Neural progenitor cell (in vitro differentiated cells): ENCODE data around the gene MED9.

Source experiments
- EZH2 ChIP-seq: fragments of 200-600 bp; sonication (generic); IDR thresholded peaks from 2 replicates; pipeline ENCODE4 v1.6.1; 2017; ENCODE audit warnings: antibody characterized with exemption, mild to moderate bottlenecking, moderate library complexity
- TF ChIP-seq, protein P1 (sequence below): fragments of 200-600 bp; sonication (generic); IDR thresholded peaks from 2 replicates; pipeline ENCODE4 v1.5.1; 2017; ENCODE audit warnings: antibody characterized with exemption, mild to moderate bottlenecking

DNA sequence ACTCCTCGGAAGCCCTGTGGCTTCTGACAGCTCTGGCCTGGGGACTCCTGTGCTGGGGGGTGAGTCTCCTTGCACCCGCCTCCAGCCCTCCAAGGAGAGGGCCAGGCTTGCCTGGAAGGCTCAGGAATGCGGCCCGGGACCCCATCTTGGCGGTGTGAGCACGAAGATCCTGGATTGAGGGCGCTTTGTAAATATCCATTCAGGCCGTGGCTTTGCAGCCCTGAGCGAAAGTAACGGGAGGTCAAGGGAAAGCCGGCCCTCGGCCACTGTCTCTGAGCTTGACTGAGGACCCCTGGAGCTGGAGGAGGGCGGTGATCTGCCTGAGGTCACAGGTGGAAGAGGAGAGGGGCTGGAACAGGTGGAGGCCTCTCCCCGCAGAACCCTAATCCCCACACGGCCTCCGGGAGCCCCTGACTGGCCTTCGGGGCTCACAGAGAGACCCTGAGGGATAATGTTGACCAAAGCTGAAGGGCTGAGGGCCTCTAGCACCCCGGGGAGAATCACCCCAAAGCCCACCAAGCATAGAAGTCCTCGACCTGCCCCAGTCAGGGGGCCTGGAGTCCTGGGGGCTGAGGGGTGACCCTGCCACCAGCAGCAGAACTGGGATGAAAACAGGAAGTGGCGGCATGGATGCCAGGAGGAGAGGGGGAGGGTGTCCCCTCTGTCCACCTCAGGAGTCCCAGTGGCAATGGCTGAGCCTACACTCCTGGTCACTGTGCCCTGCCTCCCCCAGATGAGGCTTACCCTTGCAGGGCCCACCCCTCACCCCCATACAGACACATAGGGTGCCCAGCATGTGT, 27.7 kb downstream of the MED9 start:
- TF ChIP-seq, protein P1, sequence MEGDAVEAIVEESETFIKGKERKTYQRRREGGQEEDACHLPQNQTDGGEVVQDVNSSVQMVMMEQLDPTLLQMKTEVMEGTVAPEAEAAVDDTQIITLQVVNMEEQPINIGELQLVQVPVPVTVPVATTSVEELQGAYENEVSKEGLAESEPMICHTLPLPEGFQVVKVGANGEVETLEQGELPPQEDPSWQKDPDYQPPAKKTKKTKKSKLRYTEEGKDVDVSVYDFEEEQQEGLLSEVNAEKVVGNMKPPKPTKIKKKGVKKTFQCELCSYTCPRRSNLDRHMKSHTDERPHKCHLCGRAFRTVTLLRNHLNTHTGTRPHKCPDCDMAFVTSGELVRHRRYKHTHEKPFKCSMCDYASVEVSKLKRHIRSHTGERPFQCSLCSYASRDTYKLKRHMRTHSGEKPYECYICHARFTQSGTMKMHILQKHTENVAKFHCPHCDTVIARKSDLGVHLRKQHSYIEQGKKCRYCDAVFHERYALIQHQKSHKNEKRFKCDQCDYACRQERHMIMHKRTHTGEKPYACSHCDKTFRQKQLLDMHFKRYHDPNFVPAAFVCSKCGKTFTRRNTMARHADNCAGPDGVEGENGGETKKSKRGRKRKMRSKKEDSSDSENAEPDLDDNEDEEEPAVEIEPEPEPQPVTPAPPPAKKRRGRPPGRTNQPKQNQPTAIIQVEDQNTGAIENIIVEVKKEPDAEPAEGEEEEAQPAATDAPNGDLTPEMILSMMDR = no peak
- TF ChIP-seq EZH2 = no peak
